ENCODE measurements around the gene OSR1. TPM values are rescaled to one million over a fixed set of nuclear protein-coding genes. Genes with fewer than 3 reads are reported as not detected.

The OSR1 gene
- total and polyA plus RNA-seq, 3 experiments from 2014 or later: not detected

GRCh38 chr2:19371996-19372582 is 13.7 kb upstream of the OSR1 start:
- no peak for DNase-seq
- Mint-ChIP-seq H3K36me3 (no peaks in the 10 kb centered on the region), H3K27me3 (peaks cover 6 to 41% of the 10 kb centered on the region in 2 donors), H3K27ac (no peak overlapping the region), H3K4me1 (no peaks in the 10 kb centered on the region), H3K4me3 (no peak overlapping the region), H3K9me3 (no peaks in the 10 kb centered on the region)
- no peak overlapping the region for H3K27ac ChIP-seq (ENCODE audit: low read depth, low read length)
- ChIA-PET POLR2A (no interaction called here), CTCF (no interaction called here)
- no peaks in the 10 kb centered on the region for H3K27me3 ChIP-seq (ENCODE audit: insufficient read depth, low read length, poor library complexity, severe bottlenecking)
- H3K4me1 ChIP-seq (ENCODE audit: insufficient read depth, low read length): no peaks in the 10 kb centered on the region
- no peak overlapping the region for H3K4me3 ChIP-seq (ENCODE audit: low read length)
- no peaks in the 10 kb centered on the region for H3K36me3 ChIP-seq (ENCODE audit: insufficient read depth, low read length)
- H3K9me3 ChIP-seq (ENCODE audit: low read length): no peaks in the 10 kb centered on the region

- Mint-ChIP-seq H3K27ac (peak overlapping the region in 1 of 8 donors; percentile 47), H3K36me3 (no peaks in the 10 kb centered on the region), H3K4me3 (no peak overlapping the region), H3K4me1 (no peaks in the 10 kb centered on the region), H3K27me3 (peaks cover 1 to 29% of the 10 kb centered on the region in 2 donors), H3K9me3 (no peaks in the 10 kb centered on the region)
- ChIA-PET CTCF (interaction anchor here (0.7 to 1.2 kb wide), 3 partner anchors 14 to 297 kb away, joined by 3 read pairs; no protein-coding TSS in a partner anchor), POLR2A (no interaction called here)
- H3K9me3 ChIP-seq (ENCODE audit: low read length): no peaks in the 10 kb centered on the region
- no peak overlapping the region for H3K27ac ChIP-seq (ENCODE audit: low read depth, low read length)
- H3K4me3 ChIP-seq (ENCODE audit: low read length): no peak overlapping the region
- H3K36me3 ChIP-seq (ENCODE audit: insufficient read depth, low read length): no peaks in the 10 kb centered on the region
- no peak for DNase-seq
- no peaks in the 10 kb centered on the region for H3K4me1 ChIP-seq (ENCODE audit: insufficient read depth, low read length)
- no peaks in the 10 kb centered on the region for H3K27me3 ChIP-seq (ENCODE audit: insufficient read depth, low read length, poor library complexity, severe bottlenecking)
Observed at GRCh38 chr2:19369341-19369955, 11.0 kb upstream of the OSR1 start.

DNA sequence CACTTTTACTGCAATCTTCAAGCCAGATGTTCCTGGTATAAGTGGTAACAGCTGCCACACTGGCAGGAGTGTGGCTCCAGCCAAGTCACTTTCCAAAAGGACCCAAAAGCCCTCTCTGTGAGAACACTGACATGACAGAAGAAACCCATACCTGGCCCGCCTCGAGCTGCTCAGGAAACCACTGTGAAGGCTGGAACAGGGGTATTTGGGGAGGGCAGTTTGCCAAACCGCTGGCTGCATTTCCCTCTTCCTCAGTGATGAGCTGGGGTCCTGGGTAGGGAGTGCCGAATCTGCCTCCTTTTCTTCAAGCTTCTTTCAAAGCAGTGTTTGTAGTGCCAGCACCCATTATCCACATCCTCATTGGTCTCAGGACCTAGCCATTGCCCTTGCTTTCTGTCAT is 10.3 kb upstream of the OSR1 start:
- peaks cover 0 to 24% of the 10 kb centered on the region in 2 donors for H3K27me3 Mint-ChIP-seq
- DNase-seq: no peak
- Histone ChIP-seq H3K27ac (ENCODE audit: low read depth, low read length) (no peak overlapping the region), H3K36me3 (ENCODE audit: insufficient read depth, low read length) (no peaks in the 10 kb centered on the region), H3K27me3 (ENCODE audit: insufficient read depth, low read length, poor library complexity, severe bottlenecking) (no peaks in the 10 kb centered on the region), H3K4me3 (ENCODE audit: low read length) (no peak overlapping the region), H3K4me1 (ENCODE audit: insufficient read depth, low read length) (no peaks in the 10 kb centered on the region), H3K9me3 (ENCODE audit: low read length) (no peaks in the 10 kb centered on the region)
- H3K9me3 Mint-ChIP-seq: no peaks in the 10 kb centered on the region
- no peaks in the 10 kb centered on the region for H3K36me3 Mint-ChIP-seq
- ChIA-PET CTCF (interaction anchor here (0.8 to 1.2 kb wide), 2 partner anchors 13 to 298 kb away, joined by 3 read pairs; no protein-coding TSS in a partner anchor), POLR2A (no interaction called here)
- H3K27ac Mint-ChIP-seq: no peak overlapping the region
- peaks cover under 1 to 6% (median 1%) of the 10 kb centered on the region in 3 donors for H3K4me1 Mint-ChIP-seq
- no peak overlapping the region for H3K4me3 Mint-ChIP-seq

GRCh38 chr2:19367326-19367725 is 8.9 kb upstream of the OSR1 start:
- peaks cover 7% of the 10 kb centered on the region for H3K4me1 ChIP-seq (ENCODE audit: insufficient read depth, low read length)
- DNase-seq: no peak
- Mint-ChIP-seq H3K4me1 (peaks cover 13 to 20% (median 15%) of the 10 kb centered on the region in 3 donors), H3K36me3 (peaks cover 0 to 5% (median 0%) of the 10 kb centered on the region in 3 donors), H3K27me3 (peaks cover 1 to 18% of the 10 kb centered on the region in 2 donors), H3K9me3 (no peaks in the 10 kb centered on the region), H3K4me3 (no peak overlapping the region), H3K27ac (peak overlapping the region in 1 of 8 donors; percentile 43)
- no peak overlapping the region for H3K27ac ChIP-seq (ENCODE audit: low read depth, low read length)
- no peaks in the 10 kb centered on the region for H3K9me3 ChIP-seq (ENCODE audit: low read length)
- no peak overlapping the region for H3K4me3 ChIP-seq (ENCODE audit: low read length)
- H3K36me3 ChIP-seq (ENCODE audit: insufficient read depth, low read length): no peaks in the 10 kb centered on the region
- H3K27me3 ChIP-seq (ENCODE audit: insufficient read depth, low read length, poor library complexity, severe bottlenecking): peaks cover 3% of the 10 kb centered on the region
- POLR2A ChIA-PET: no interaction called here
- CTCF ChIA-PET: no interaction called here

GRCh38 chr2:19365126-19365525 is 6.7 kb upstream of the OSR1 start:
- no peaks in the 10 kb centered on the region for H3K9me3 Mint-ChIP-seq
- H3K27ac Mint-ChIP-seq: peak overlapping the region in 4 of 8 donors; percentile 11 to 64 (median 34)
- Histone ChIP-seq H3K4me1 (ENCODE audit: insufficient read depth, low read length) (peaks cover 22% of the 10 kb centered on the region), H3K36me3 (ENCODE audit: insufficient read depth, low read length) (no peaks in the 10 kb centered on the region), H3K4me3 (ENCODE audit: low read length) (no peak overlapping the region), H3K27ac (ENCODE audit: low read depth, low read length) (no peak overlapping the region), H3K27me3 (ENCODE audit: insufficient read depth, low read length, poor library complexity, severe bottlenecking) (peaks cover 16% of the 10 kb centered on the region), H3K9me3 (ENCODE audit: low read length) (no peaks in the 10 kb centered on the region)
- H3K27me3 Mint-ChIP-seq: peaks cover 14 to 15% of the 10 kb centered on the region in 2 donors
- ChIA-PET POLR2A (no interaction called here), CTCF (no interaction called here)
- H3K4me3 Mint-ChIP-seq: peak overlapping the region in 1 of 7 donors; percentile 54
- H3K36me3 Mint-ChIP-seq: peaks cover 0 to 9% (median 0%) of the 10 kb centered on the region in 3 donors
- no peak for DNase-seq
- H3K4me1 Mint-ChIP-seq: peaks cover 30 to 36% (median 36%) of the 10 kb centered on the region in 3 donors

- no peak for DNase-seq
- peaks cover 30 to 38% (median 36%) of the 10 kb centered on the region in 3 donors for H3K4me1 Mint-ChIP-seq
- peaks cover 26% of the 10 kb centered on the region in 2 donors for H3K27me3 Mint-ChIP-seq
- H3K36me3 Mint-ChIP-seq: peaks cover 0 to 9% (median 0%) of the 10 kb centered on the region in 3 donors
- H3K27ac Mint-ChIP-seq: peak overlapping the region in 6 of 8 donors; percentile 43 to 94 (median 74)
- no peaks in the 10 kb centered on the region for H3K9me3 ChIP-seq (ENCODE audit: low read length)
- no peak overlapping the region for H3K27ac ChIP-seq (ENCODE audit: low read depth, low read length)
- H3K27me3 ChIP-seq (ENCODE audit: insufficient read depth, low read length, poor library complexity, severe bottlenecking): peaks cover 27% of the 10 kb centered on the region
- H3K36me3 ChIP-seq (ENCODE audit: insufficient read depth, low read length): no peaks in the 10 kb centered on the region
- H3K4me3 ChIP-seq (ENCODE audit: low read length): no peak overlapping the region
- CTCF ChIA-PET: interaction anchor here (1.0 to 1.3 kb wide), 3 partner anchors 500 to 843 kb away, joined by 3 to 4 read pairs (median 3); no protein-coding TSS in a partner anchor
- H3K4me1 ChIP-seq (ENCODE audit: insufficient read depth, low read length): peaks cover 22% of the 10 kb centered on the region
- no peaks in the 10 kb centered on the region for H3K9me3 Mint-ChIP-seq
- POLR2A ChIA-PET: interaction anchor here (1.2 kb wide), 1 partner anchor 16 kb away, joined by 4 read pairs; no protein-coding TSS in a partner anchor
- peak overlapping the region; percentile 90 to 98 (median 95) for H3K4me3 Mint-ChIP-seq
Observed at GRCh38 chr2:19364014-19364413, 5.6 kb upstream of the OSR1 start.

DNA sequence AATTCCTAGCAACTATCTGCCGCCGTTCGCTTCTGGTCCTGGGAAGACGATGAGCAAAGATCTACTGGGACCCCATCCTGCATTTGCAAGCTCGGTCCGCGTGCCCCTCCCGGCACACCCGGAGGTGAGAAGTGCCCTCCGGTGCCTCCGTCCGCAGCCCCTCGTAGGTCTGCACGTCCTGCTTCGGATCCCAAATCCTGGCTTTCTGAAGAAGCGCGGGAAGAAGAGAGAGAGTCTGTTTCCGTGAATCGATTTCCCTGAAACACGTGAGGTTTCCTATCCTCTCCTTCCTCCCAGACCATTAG is 5.0 kb upstream of the OSR1 start:
- Mint-ChIP-seq H3K36me3 (peaks cover 0 to 9% (median 0%) of the 10 kb centered on the region in 3 donors), H3K27ac (peak overlapping the region; percentile 14 to 94 (median 77)), H3K4me1 (peaks cover 33 to 43% (median 36%) of the 10 kb centered on the region in 3 donors), H3K27me3 (peaks cover 30% of the 10 kb centered on the region in 2 donors), H3K4me3 (peak overlapping the region; percentile 90 to 98 (median 95)), H3K9me3 (no peaks in the 10 kb centered on the region)
- no peaks in the 10 kb centered on the region for H3K9me3 ChIP-seq (ENCODE audit: low read length)
- no peaks in the 10 kb centered on the region for H3K36me3 ChIP-seq (ENCODE audit: insufficient read depth, low read length)
- no peak overlapping the region for H3K27ac ChIP-seq (ENCODE audit: low read depth, low read length)
- no peak for DNase-seq
- ChIA-PET CTCF (interaction anchor here (1.0 to 1.3 kb wide), 3 partner anchors 501 to 843 kb away, joined by 3 to 4 read pairs (median 3); no protein-coding TSS in a partner anchor), POLR2A (interaction anchor here (1.2 kb wide), 1 partner anchor 16 kb away, joined by 4 read pairs; no protein-coding TSS in a partner anchor)
- H3K4me1 ChIP-seq (ENCODE audit: insufficient read depth, low read length): peaks cover 22% of the 10 kb centered on the region
- peaks cover 31% of the 10 kb centered on the region for H3K27me3 ChIP-seq (ENCODE audit: insufficient read depth, low read length, poor library complexity, severe bottlenecking)
- peak overlapping the region; percentile 61 for H3K4me3 ChIP-seq (ENCODE audit: low read length)

Data from CD8-positive, alpha-beta memory T cell (primary cell).